ENCODE measurements around the gene CEL.

CEL gene

GRCh38 chr9:133049043-133049442 is 12.7 kb upstream of the CEL start:
- Mint-ChIP-seq H3K36me3 (ENCODE audit: low read depth) (peaks cover 53% of the 10 kb centered on the region), H3K9me3 (no peaks in the 10 kb centered on the region), H3K27ac (no peak overlapping the region), H3K4me1 (peaks cover 20% of the 10 kb centered on the region), H3K4me3 (no peak overlapping the region), H3K27me3 (ENCODE audit: low read depth) (no peaks in the 10 kb centered on the region)
- TF ChIP-seq CTCF (IDR thresholded peaks at IDR 0.05; ENCODE audit: unreplicated experiment in 3 of 3) = no peak

DNA sequence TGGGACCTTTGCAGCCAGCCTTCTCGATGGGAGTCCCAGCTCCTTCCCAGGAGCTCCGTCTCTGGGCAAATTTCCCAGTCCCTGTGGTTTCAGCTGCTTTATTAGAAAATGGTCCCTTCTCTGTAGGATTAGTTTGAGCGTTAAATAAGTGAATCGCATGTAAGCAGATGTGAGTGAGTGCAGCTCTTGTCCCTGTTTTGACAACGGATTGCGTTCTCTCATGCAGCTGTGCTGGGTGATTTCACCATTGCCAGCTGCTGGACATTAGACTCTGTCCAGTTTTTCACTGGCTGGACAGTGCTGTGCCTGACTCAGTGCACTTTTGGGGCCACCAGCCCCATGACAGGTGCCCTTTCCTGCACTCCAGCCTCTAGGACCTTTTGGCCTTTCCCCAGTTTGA is 11.6 kb upstream of the CEL start:
- Mint-ChIP-seq H3K9me3 (no peaks in the 10 kb centered on the region), H3K27me3 (ENCODE audit: low read depth) (no peaks in the 10 kb centered on the region), H3K4me3 (no peak overlapping the region), H3K4me1 (peaks cover 26% of the 10 kb centered on the region), H3K36me3 (ENCODE audit: low read depth) (peaks cover 47% of the 10 kb centered on the region), H3K27ac (no peak overlapping the region)
- TF ChIP-seq CTCF (IDR thresholded peaks at IDR 0.05; ENCODE audit: unreplicated experiment in 3 of 3) = no peak

DNA sequence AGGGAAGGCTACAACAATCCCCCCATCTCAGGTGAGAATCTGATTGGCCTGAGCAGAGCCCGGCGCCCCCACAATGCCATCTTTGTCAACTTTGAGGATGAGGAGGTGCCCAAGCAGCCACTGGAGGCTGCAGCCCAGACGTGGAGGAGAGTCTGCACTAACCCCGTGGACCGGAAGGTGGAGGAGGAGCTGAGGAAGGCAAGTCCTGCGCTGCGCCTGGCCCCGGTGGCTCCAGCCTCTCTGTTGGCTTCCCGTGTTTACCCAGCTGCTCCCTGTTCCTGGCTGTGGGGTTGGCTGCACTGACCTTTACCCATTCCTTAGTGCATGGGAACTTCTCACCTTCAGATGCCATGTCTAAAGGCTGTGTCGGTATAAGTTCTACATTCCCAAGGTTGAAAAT is 11.0 kb upstream of the CEL start:
- Mint-ChIP-seq H3K36me3 (ENCODE audit: low read depth) (peaks cover 49% of the 10 kb centered on the region), H3K9me3 (no peaks in the 10 kb centered on the region), H3K4me1 (peaks cover 29% of the 10 kb centered on the region), H3K4me3 (no peak overlapping the region), H3K27me3 (ENCODE audit: low read depth) (no peaks in the 10 kb centered on the region), H3K27ac (no peak overlapping the region)
- TF ChIP-seq CTCF (IDR thresholded peaks at IDR 0.05; ENCODE audit: unreplicated experiment in 3 of 3) = no peak

DNA sequence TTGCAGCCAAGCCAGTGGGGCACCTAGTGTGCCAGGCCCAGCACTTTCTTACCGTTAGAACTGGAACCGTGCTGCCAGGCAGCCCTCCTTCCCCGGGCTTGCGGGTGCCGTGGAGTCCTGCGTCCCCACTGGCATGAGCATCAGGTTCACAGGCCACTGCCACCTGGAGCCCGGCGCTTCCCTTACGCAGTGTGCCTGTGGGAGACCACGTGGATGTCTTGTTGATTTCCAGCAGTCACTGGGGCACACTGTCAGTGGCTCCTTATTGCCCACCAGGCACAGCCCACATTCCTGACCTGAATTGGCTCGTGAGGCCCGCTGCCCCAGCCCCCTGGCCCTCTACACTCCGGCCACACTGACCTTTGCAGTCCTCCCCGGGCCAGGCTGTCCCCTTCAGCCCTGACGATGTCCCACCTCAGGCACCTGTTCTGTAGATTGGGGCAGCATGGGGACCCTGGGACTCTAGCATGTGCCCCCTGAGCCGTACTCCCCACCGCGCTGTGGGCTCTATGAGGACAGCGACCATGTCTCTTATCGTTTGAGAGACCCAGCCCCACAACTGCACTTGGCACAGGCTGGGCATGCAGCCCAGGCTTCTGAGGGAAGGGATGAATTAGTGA is 10.4 kb upstream of the CEL start:
- H3K4me3 Mint-ChIP-seq = no peak overlapping the region
- H3K27me3 Mint-ChIP-seq (ENCODE audit: low read depth) = no peaks in the 10 kb centered on the region
- no peak for TF ChIP-seq CTCF (IDR thresholded peaks at IDR 0.05; ENCODE audit: unreplicated experiment in 3 of 3)
- peaks cover 50% of the 10 kb centered on the region for H3K36me3 Mint-ChIP-seq (ENCODE audit: low read depth)
- no peaks in the 10 kb centered on the region for H3K9me3 Mint-ChIP-seq
- H3K4me1 Mint-ChIP-seq = peaks cover 29% of the 10 kb centered on the region
- no peak overlapping the region for H3K27ac Mint-ChIP-seq

DNA sequence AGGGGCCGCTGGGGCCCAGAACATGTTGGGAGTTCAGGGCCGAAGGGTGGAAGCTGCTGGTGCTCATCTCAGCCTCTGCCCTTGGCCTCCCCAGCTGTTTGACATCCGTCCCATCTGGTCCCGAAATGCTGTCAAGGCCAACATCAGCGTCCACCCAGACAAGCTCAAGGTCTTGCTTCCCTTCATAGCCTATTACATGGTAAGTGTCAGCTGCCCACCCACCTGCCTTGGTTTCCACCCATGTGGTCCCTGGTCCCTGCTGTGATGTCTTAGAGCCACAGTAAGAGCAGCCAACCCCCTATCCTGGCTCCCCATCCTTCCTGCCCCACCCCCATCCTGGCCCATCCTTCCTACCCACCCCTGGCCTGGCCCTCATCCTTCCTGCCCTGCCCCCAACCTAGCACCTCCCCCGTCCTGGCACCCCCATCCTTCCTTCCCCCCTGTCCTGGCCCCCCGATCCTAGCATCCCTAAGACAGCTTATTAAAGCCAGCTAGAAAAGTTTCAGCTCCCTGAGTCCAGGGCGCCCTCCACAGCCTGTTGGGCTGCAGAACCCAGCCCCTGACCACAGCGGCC is 9.7 kb upstream of the CEL start:
- Mint-ChIP-seq H3K9me3 (no peaks in the 10 kb centered on the region), H3K4me3 (no peak overlapping the region), H3K27ac (no peak overlapping the region), H3K4me1 (peaks cover 29% of the 10 kb centered on the region), H3K36me3 (ENCODE audit: low read depth) (peaks cover 45% of the 10 kb centered on the region), H3K27me3 (ENCODE audit: low read depth) (no peaks in the 10 kb centered on the region)
- no peak for TF ChIP-seq CTCF (IDR thresholded peaks at IDR 0.05; ENCODE audit: unreplicated experiment in 3 of 3)
